Measurements from ENCODE around the gene CCDC8. TPM values are rescaled to one million over a fixed set of nuclear protein-coding genes. Genes with fewer than 3 reads are reported as not detected.
A peak's percentile ranks its signal among the peaks of the same experiment; 100 is the strongest.
"Not testable (repeated sequence)": the region's sequence is repeated elsewhere in the genome, so short reads cannot be mapped to it uniquely, and the experiment has no call there.

Gene CCDC8
- total RNA-seq, 1 donor from 2014 or later = 13.3 TPM

GRCh38 chr19:46404055-46404752 is 9.2 kb downstream of the CCDC8 start:
- Mint-ChIP-seq H3K9me3 (ENCODE audit: unreplicated experiment) (no peaks in the 10 kb centered on the region), H3K27me3 (ENCODE audit: unreplicated experiment) (peaks cover 11% of the 10 kb centered on the region), H3K4me1 (ENCODE audit: unreplicated experiment) (peaks cover 26% of the 10 kb centered on the region), H3K36me3 (ENCODE audit: low read depth, unreplicated experiment) (peaks cover 3% of the 10 kb centered on the region), H3K27ac (ENCODE audit: unreplicated experiment) (no peak overlapping the region), H3K4me3 (ENCODE audit: unreplicated experiment) (peak overlapping the region; percentile 65)
- no peak for TF ChIP-seq CTCF (IDR thresholded peaks at IDR 0.05; ENCODE audit: unreplicated experiment)
- DNase-seq (ENCODE audit: low spot score) = peak; percentile 41

GRCh38 chr19:46402725-46403124 is 10.6 kb downstream of the CCDC8 start:
- no peak overlapping the region for H3K4me3 Mint-ChIP-seq (ENCODE audit: unreplicated experiment)
- peaks cover under 1% of the 10 kb centered on the region for H3K36me3 Mint-ChIP-seq (ENCODE audit: low read depth, unreplicated experiment)
- H3K4me1 Mint-ChIP-seq (ENCODE audit: unreplicated experiment) = peaks cover 15% of the 10 kb centered on the region
- H3K9me3 Mint-ChIP-seq (ENCODE audit: unreplicated experiment) = no peaks in the 10 kb centered on the region
- no peak for DNase-seq (ENCODE audit: low spot score)
- peaks cover 7% of the 10 kb centered on the region for H3K27me3 Mint-ChIP-seq (ENCODE audit: unreplicated experiment)
- no peak overlapping the region for H3K27ac Mint-ChIP-seq (ENCODE audit: unreplicated experiment)
- no peak for TF ChIP-seq CTCF (IDR thresholded peaks at IDR 0.05; ENCODE audit: unreplicated experiment)

- H3K27ac Mint-ChIP-seq (ENCODE audit: unreplicated experiment); H3K4me3 Mint-ChIP-seq (ENCODE audit: unreplicated experiment); H3K27me3 Mint-ChIP-seq (ENCODE audit: unreplicated experiment); DNase-seq (ENCODE audit: low spot score); H3K36me3 Mint-ChIP-seq (ENCODE audit: low read depth, unreplicated experiment); H3K4me1 Mint-ChIP-seq (ENCODE audit: unreplicated experiment); H3K9me3 Mint-ChIP-seq (ENCODE audit: unreplicated experiment): not testable (repeated sequence)
Measured at GRCh38 chr19:46397801-46398479, 15.4 kb downstream of the CCDC8 start.

GRCh38 chr19:46394402-46394797 is 19.0 kb downstream of the CCDC8 start:
- peaks cover 12% of the 10 kb centered on the region for H3K27me3 Mint-ChIP-seq (ENCODE audit: unreplicated experiment)
- no peak for DNase-seq (ENCODE audit: low spot score)
- no peak for TF ChIP-seq CTCF (IDR thresholded peaks at IDR 0.05; ENCODE audit: unreplicated experiment)
- H3K36me3 Mint-ChIP-seq (ENCODE audit: low read depth, unreplicated experiment) = peaks cover 15% of the 10 kb centered on the region
- peaks cover 2% of the 10 kb centered on the region for H3K9me3 Mint-ChIP-seq (ENCODE audit: unreplicated experiment)
- no peak overlapping the region for H3K4me3 Mint-ChIP-seq (ENCODE audit: unreplicated experiment)
- H3K4me1 Mint-ChIP-seq (ENCODE audit: unreplicated experiment) = peaks cover 22% of the 10 kb centered on the region
- no peak overlapping the region for H3K27ac Mint-ChIP-seq (ENCODE audit: unreplicated experiment)

GRCh38 chr19:46393456-46394401 is 19.6 kb downstream of the CCDC8 start:
- peaks cover 12% of the 10 kb centered on the region for H3K27me3 Mint-ChIP-seq (ENCODE audit: unreplicated experiment)
- TF ChIP-seq CTCF (IDR thresholded peaks at IDR 0.05; ENCODE audit: unreplicated experiment) = no peak
- H3K4me1 Mint-ChIP-seq (ENCODE audit: unreplicated experiment) = peaks cover 23% of the 10 kb centered on the region
- DNase-seq (ENCODE audit: low spot score) = no peak
- peak overlapping the region; percentile 98 for H3K27ac Mint-ChIP-seq (ENCODE audit: unreplicated experiment)
- peak overlapping the region; percentile 22 for H3K4me3 Mint-ChIP-seq (ENCODE audit: unreplicated experiment)
- H3K9me3 Mint-ChIP-seq (ENCODE audit: unreplicated experiment) = peaks cover 5% of the 10 kb centered on the region
- H3K36me3 Mint-ChIP-seq (ENCODE audit: low read depth, unreplicated experiment) = peaks cover 21% of the 10 kb centered on the region
